ENCODE results near the gene EPB41.

DNA sequence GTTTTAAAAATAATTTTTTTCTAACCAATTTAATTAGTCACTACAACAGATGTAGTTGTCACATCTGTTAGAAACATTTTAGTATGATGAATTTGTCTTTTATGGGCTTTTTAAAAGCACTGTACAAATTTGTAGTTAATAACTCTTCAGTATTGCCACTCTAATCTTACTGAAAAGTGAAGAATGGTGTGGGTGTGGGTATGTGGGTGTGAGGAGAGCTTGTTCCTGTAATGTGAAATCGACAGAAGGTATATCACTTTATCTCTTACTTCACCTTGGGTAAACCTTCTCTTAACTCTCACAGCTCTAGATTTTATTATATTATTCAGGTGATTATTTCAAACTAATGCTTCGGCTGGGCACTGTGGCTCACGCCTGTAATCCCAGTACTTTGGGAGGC is 166.8 kb downstream of the EPB41 start:
- TF ChIP-seq, protein P1, sequence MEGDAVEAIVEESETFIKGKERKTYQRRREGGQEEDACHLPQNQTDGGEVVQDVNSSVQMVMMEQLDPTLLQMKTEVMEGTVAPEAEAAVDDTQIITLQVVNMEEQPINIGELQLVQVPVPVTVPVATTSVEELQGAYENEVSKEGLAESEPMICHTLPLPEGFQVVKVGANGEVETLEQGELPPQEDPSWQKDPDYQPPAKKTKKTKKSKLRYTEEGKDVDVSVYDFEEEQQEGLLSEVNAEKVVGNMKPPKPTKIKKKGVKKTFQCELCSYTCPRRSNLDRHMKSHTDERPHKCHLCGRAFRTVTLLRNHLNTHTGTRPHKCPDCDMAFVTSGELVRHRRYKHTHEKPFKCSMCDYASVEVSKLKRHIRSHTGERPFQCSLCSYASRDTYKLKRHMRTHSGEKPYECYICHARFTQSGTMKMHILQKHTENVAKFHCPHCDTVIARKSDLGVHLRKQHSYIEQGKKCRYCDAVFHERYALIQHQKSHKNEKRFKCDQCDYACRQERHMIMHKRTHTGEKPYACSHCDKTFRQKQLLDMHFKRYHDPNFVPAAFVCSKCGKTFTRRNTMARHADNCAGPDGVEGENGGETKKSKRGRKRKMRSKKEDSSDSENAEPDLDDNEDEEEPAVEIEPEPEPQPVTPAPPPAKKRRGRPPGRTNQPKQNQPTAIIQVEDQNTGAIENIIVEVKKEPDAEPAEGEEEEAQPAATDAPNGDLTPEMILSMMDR (IDR thresholded peaks at IDR 0.05), result no peak
- TF ChIP-seq, protein P2, sequence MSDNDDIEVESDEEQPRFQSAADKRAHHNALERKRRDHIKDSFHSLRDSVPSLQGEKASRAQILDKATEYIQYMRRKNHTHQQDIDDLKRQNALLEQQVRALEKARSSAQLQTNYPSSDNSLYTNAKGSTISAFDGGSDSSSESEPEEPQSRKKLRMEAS (IDR thresholded peaks at IDR 0.05), result no peak
- TF ChIP-seq EHF (CRISPR knock-in tag; IDR thresholded peaks at IDR 0.05), result no peak
- TF ChIP-seq NPAS2 (CRISPR knock-in tag; IDR thresholded peaks at IDR 0.05; ENCODE audit: borderline replicate concordance), result no peak
- no peak for TF ChIP-seq MAFK (IDR thresholded peaks at IDR 0.05; ENCODE audit: partially characterized antibody)
- TF ChIP-seq POLR2A (IDR thresholded peaks at IDR 0.05; ENCODE audit: low read length), result no peak
- TF ChIP-seq SREBF2 (IDR thresholded peaks at IDR 0.05), result no peak
- no peak for TF ChIP-seq ZFP36 (IDR thresholded peaks at IDR 0.05; ENCODE audit: borderline replicate concordance, partially characterized antibody)

Measured in A549 (cell line).